Measurements from ENCODE around the gene ERC1. TPM values are rescaled to one million over a fixed set of nuclear protein-coding genes. Genes with fewer than 3 reads are reported as not detected.

ERC1 gene
- total and polyA plus RNA-seq, 2 donors (not counting 3 experiments of a cell fraction or from before 2014, with no cell fraction given) = 11.7 to 66.1 TPM

DNA sequence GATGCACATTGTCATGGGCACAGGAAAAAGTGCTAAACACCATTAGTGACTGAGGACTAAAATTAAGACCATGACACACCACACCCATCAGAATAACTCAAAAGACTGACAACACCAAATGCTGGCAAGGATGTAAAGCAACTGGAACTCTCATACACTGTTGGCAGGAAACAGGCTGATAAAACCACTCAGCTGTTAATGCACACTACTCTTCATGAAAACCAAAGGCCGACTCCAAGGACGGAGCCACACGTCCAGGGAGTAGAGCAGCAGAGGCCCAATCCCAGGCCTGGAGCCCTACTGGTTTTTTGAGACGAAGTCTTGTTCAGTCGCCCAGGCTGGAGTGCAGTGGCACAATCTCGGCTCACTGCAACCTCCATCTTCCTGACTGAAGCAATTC is 48.0 kb upstream of the ERC1 start:
- Histone ChIP-seq H3K4me1 (ENCODE audit: control insufficient read depth, extremely low read depth, insufficient read depth, low read length) (peaks cover 2% of the 10 kb centered on the region), H3K79me2 (ENCODE audit: control insufficient read depth, insufficient read depth, low read length) (peaks cover 20% of the 10 kb centered on the region), H3K27me3 (ENCODE audit: control insufficient read depth in 2 of 2, insufficient read depth in 2 of 2, low read length in 2 of 2) (no peaks in the 10 kb centered on the region), H2AFZ (ENCODE audit: low read depth, low read length) (no peak overlapping the region), H4K20me1 (replicated peaks; ENCODE audit: control insufficient read depth, extremely low read depth, insufficient read depth, low read length) (no peaks in the 10 kb centered on the region), H3K9ac (replicated peaks; ENCODE audit: extremely low read depth, insufficient read depth, low read length) (no peak overlapping the region), H3K4me2 (ENCODE audit: insufficient read depth, low read length) (no peak overlapping the region), H3K27ac (ENCODE audit: insufficient read depth, low read depth, low read length) (no peak overlapping the region), H3K36me3 (ENCODE audit: control insufficient read depth in 2 of 2, extremely low read depth in 1 of 2, insufficient read depth in 2 of 2, low read length in 2 of 2) (no peaks in the 10 kb centered on the region), H3K4me3 (replicated peaks in 1 of 3; ENCODE audit: insufficient read depth in 1 of 3, low read depth in 1 of 3, low read length in 3 of 3) (no peak overlapping the region), H3K9me3 (replicated peaks; ENCODE audit: control insufficient read depth, insufficient read depth, low read length) (no peaks in the 10 kb centered on the region), H3K9me1 (replicated peaks; ENCODE audit: control insufficient read depth, extremely low read depth, insufficient read depth, low read length) (no peaks in the 10 kb centered on the region)
- ChIA-PET POLR2A (no interaction called here), CTCF (interaction anchor here (4.0 kb wide), 1 partner anchor 150 kb away, joined by 19 read pairs; no protein-coding TSS in a partner anchor)
- FAIRE-seq (no peak), DNase-seq (ENCODE audit: low read depth, low spot score) (no peak)
- dilution Hi-C loops (cut with MboI; ENCODE audit: extremely low pct_ligation_motif_present, low sequenced_read_pairs) (no loop called here), intact Hi-C loops (cut with micrococcal nuclease) (no loop called here)
- no peak for TF ChIP-seq EZH2 (IDR thresholded peaks at IDR 0.05; ENCODE audit: borderline replicate concordance, low read depth, low read length, severe bottlenecking)
- TF ChIP-seq, protein P1, sequence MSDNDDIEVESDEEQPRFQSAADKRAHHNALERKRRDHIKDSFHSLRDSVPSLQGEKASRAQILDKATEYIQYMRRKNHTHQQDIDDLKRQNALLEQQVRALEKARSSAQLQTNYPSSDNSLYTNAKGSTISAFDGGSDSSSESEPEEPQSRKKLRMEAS (IDR thresholded peaks at IDR 0.05; ENCODE audit: insufficient read depth, insufficient read length) = no peak
- TF ChIP-seq, protein P2, sequence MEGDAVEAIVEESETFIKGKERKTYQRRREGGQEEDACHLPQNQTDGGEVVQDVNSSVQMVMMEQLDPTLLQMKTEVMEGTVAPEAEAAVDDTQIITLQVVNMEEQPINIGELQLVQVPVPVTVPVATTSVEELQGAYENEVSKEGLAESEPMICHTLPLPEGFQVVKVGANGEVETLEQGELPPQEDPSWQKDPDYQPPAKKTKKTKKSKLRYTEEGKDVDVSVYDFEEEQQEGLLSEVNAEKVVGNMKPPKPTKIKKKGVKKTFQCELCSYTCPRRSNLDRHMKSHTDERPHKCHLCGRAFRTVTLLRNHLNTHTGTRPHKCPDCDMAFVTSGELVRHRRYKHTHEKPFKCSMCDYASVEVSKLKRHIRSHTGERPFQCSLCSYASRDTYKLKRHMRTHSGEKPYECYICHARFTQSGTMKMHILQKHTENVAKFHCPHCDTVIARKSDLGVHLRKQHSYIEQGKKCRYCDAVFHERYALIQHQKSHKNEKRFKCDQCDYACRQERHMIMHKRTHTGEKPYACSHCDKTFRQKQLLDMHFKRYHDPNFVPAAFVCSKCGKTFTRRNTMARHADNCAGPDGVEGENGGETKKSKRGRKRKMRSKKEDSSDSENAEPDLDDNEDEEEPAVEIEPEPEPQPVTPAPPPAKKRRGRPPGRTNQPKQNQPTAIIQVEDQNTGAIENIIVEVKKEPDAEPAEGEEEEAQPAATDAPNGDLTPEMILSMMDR (IDR thresholded peaks at IDR 0.05; ENCODE audit: extremely low read depth in 1 of 2, insufficient read depth in 1 of 2, low read depth in 1 of 2, low read length in 2 of 2) = no peak
- no peak for TF ChIP-seq JUN (IDR thresholded peaks at IDR 0.05; ENCODE audit: borderline replicate concordance, insufficient read depth, insufficient read length, low read depth)
- no peak for TF ChIP-seq GATA2 (IDR thresholded peaks at IDR 0.05; ENCODE audit: insufficient read depth, insufficient read length, low read depth, low read length)
- TF ChIP-seq POLR2AphosphoS5 (IDR thresholded peaks at IDR 0.05; ENCODE audit: insufficient read depth, low read depth, low read length) = no peak
- no peak for TF ChIP-seq POLR2A (IDR thresholded peaks at IDR 0.05; ENCODE audit: low read depth, low read length)
- TF ChIP-seq FOS (IDR thresholded peaks at IDR 0.05; ENCODE audit: borderline replicate concordance, insufficient read depth, low read length) = no peak
- TF ChIP-seq MYC (IDR thresholded peaks at IDR 0.05; ENCODE audit: low read depth, low read length) = no peak
- no TSS peak for BruUV-seq (replicated peaks)
